ENCODE data around the gene TCF7L1. TPM values are rescaled to one million over a fixed set of nuclear protein-coding genes. Genes with fewer than 3 reads are reported as not detected.
"Not testable (repeated sequence)": the region's sequence is repeated elsewhere in the genome, so short reads cannot be mapped to it uniquely, and the experiment has no call there.

Gene TCF7L1
- total RNA-seq, 1 donor from 2014 or later: 30.8 TPM

- H3K4me3 ChIP-seq (ENCODE audit: insufficient read depth, low read depth, low read length): no peak overlapping the region
- Mint-ChIP-seq H3K36me3 (ENCODE audit: low read depth, unreplicated experiment) (peaks cover 6% of the 10 kb centered on the region), H3K27me3 (ENCODE audit: low read depth, unreplicated experiment) (no peaks in the 10 kb centered on the region), H3K27ac (ENCODE audit: unreplicated experiment) (no peak overlapping the region), H3K4me3 (ENCODE audit: unreplicated experiment) (no peak overlapping the region), H3K9me3 (ENCODE audit: unreplicated experiment) (no peaks in the 10 kb centered on the region), H3K4me1 (ENCODE audit: low read depth, unreplicated experiment) (peaks cover 28% of the 10 kb centered on the region)
- DNase-seq (ENCODE audit: low read depth) (no peak), FAIRE-seq (no peak)
- H3K4me2 ChIP-seq (ENCODE audit: low read length): peak overlapping the region; percentile 7
- H3K79me2 ChIP-seq (ENCODE audit: insufficient read depth, low read length): peaks cover 13% of the 10 kb centered on the region
- H3K4me1 ChIP-seq (ENCODE audit: insufficient read depth, low read length): peaks cover 14% of the 10 kb centered on the region
- H2AFZ ChIP-seq (ENCODE audit: low read depth, low read length): no peak overlapping the region
- H3K27me3 ChIP-seq (ENCODE audit: insufficient read depth, low read length): no peaks in the 10 kb centered on the region
- H3K9me3 ChIP-seq (ENCODE audit: insufficient read depth, low read depth, low read length): no peaks in the 10 kb centered on the region
- peaks cover 51% of the 10 kb centered on the region for H4K20me1 ChIP-seq (ENCODE audit: insufficient read depth, low read length)
- H3K9ac ChIP-seq (ENCODE audit: low read length): no peak overlapping the region
- H3K36me3 ChIP-seq (ENCODE audit: insufficient read depth, low read length): no peaks in the 10 kb centered on the region
- TF ChIP-seq CTCF (IDR thresholded peaks at IDR 0.05; ENCODE audit: insufficient read depth, low read depth, low read length) (no peak), EZH2 (IDR thresholded peaks at IDR 0.05; ENCODE audit: insufficient read depth, low read length) (no peak)
- no peak overlapping the region for H3K27ac ChIP-seq (ENCODE audit: low read depth, low read length)
These were observed 17.8 kb downstream of the TCF7L1 start for GRCh38 chr2:85151026-85151425.

DNA sequence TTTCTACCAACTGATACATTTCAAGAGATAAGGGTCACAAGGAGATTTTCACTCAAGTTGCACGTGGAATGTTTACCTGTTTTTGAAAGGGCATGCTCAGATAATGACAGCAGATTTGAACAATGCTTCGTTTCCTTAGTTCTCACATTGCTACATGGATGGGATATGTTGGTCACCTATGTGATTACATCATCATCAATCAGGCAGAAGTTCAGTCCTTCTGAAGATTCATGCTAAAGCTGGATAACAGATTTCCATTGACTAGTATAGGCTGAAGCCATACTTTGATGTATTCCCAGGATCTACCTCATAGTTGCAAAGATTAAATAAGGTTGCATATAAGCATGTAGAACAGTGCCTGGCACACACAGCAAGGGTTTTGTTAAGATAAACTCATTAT lies 19.7 kb downstream of the TCF7L1 start:
- H3K4me1 Mint-ChIP-seq (ENCODE audit: low read depth, unreplicated experiment): peaks cover 36% of the 10 kb centered on the region
- TF ChIP-seq EZH2 (IDR thresholded peaks at IDR 0.05; ENCODE audit: insufficient read depth, low read length) (no peak), CTCF (IDR thresholded peaks at IDR 0.05; ENCODE audit: insufficient read depth, low read depth, low read length) (no peak)
- Histone ChIP-seq H3K4me3 (ENCODE audit: insufficient read depth, low read depth, low read length) (no peak overlapping the region), H4K20me1 (ENCODE audit: insufficient read depth, low read length) (peaks cover 52% of the 10 kb centered on the region), H2AFZ (ENCODE audit: low read depth, low read length) (no peak overlapping the region), H3K27ac (ENCODE audit: low read depth, low read length) (no peak overlapping the region), H3K79me2 (ENCODE audit: insufficient read depth, low read length) (peaks cover 19% of the 10 kb centered on the region), H3K9ac (ENCODE audit: low read length) (no peak overlapping the region), H3K36me3 (ENCODE audit: insufficient read depth, low read length) (no peaks in the 10 kb centered on the region), H3K9me3 (ENCODE audit: insufficient read depth, low read depth, low read length) (no peaks in the 10 kb centered on the region), H3K4me2 (ENCODE audit: low read length) (no peak overlapping the region), H3K4me1 (ENCODE audit: insufficient read depth, low read length) (peaks cover 21% of the 10 kb centered on the region), H3K27me3 (ENCODE audit: insufficient read depth, low read length) (no peaks in the 10 kb centered on the region)
- no peaks in the 10 kb centered on the region for H3K9me3 Mint-ChIP-seq (ENCODE audit: unreplicated experiment)
- no peak overlapping the region for H3K4me3 Mint-ChIP-seq (ENCODE audit: unreplicated experiment)
- no peak for DNase-seq (ENCODE audit: low read depth)
- no peak overlapping the region for H3K27ac Mint-ChIP-seq (ENCODE audit: unreplicated experiment)
- peaks cover 9% of the 10 kb centered on the region for H3K36me3 Mint-ChIP-seq (ENCODE audit: low read depth, unreplicated experiment)
- no peak for FAIRE-seq
- H3K27me3 Mint-ChIP-seq (ENCODE audit: low read depth, unreplicated experiment): no peaks in the 10 kb centered on the region

DNA sequence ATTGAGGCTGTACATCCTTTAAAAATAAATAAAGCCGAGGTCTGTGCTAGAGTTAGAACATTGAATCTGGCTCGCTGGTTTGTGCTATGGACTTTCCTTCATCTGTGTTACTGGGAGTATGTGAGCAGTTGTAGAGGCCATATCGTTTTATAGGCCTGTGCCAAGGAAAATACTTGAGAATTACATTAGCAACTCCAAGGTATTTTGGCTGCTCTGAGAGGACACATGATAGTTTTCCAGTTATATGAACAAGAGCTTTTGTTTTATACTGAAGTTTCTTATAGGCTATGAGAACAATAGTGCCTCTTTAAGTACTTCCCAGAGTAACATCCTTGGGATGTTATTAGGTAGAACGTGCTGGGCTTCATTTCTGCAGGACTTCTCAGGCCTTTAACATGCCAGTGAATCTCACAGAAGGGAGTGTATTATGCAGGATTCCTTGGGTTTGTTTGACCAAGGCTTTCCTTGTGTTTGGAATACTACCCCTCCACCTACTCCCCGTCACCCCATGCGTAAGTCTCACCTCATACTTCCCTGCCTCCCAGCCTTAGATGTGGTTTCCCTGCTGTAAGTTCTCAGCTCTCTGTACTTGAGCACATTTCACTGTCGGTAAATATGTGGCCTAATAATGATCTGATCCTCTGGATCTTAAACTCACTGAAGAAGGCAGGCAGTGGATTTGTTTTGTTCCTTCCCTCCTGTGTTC lies 21.0 kb downstream of the TCF7L1 start:
- H3K79me2 ChIP-seq (ENCODE audit: insufficient read depth, low read length): peaks cover 22% of the 10 kb centered on the region
- no peak overlapping the region for H3K4me3 ChIP-seq (ENCODE audit: insufficient read depth, low read depth, low read length)
- no peaks in the 10 kb centered on the region for H3K9me3 ChIP-seq (ENCODE audit: insufficient read depth, low read depth, low read length)
- H2AFZ ChIP-seq (ENCODE audit: low read depth, low read length): no peak overlapping the region
- H3K36me3 ChIP-seq (ENCODE audit: insufficient read depth, low read length): no peaks in the 10 kb centered on the region
- DNase-seq (ENCODE audit: low read depth) (peak; percentile 83), FAIRE-seq (no peak)
- no peaks in the 10 kb centered on the region for H3K9me3 Mint-ChIP-seq (ENCODE audit: unreplicated experiment)
- TF ChIP-seq CTCF (IDR thresholded peaks at IDR 0.05; ENCODE audit: insufficient read depth, low read depth, low read length): no peak
- TF ChIP-seq EZH2 (IDR thresholded peaks at IDR 0.05; ENCODE audit: insufficient read depth, low read length): no peak
- peak overlapping the region; percentile 38 for H3K27ac ChIP-seq (ENCODE audit: low read depth, low read length)
- H3K36me3 Mint-ChIP-seq (ENCODE audit: low read depth, unreplicated experiment): peaks cover 9% of the 10 kb centered on the region
- H3K27me3 Mint-ChIP-seq (ENCODE audit: low read depth, unreplicated experiment): no peaks in the 10 kb centered on the region
- peaks cover 21% of the 10 kb centered on the region for H3K4me1 ChIP-seq (ENCODE audit: insufficient read depth, low read length)
- no peak overlapping the region for H3K9ac ChIP-seq (ENCODE audit: low read length)
- no peaks in the 10 kb centered on the region for H3K27me3 ChIP-seq (ENCODE audit: insufficient read depth, low read length)
- H3K4me2 ChIP-seq (ENCODE audit: low read length): peak overlapping the region; percentile 16
- H4K20me1 ChIP-seq (ENCODE audit: insufficient read depth, low read length): peaks cover 60% of the 10 kb centered on the region
- H3K4me1 Mint-ChIP-seq (ENCODE audit: low read depth, unreplicated experiment): peaks cover 36% of the 10 kb centered on the region
- H3K27ac Mint-ChIP-seq (ENCODE audit: unreplicated experiment): peak overlapping the region; percentile 1
- no peak overlapping the region for H3K4me3 Mint-ChIP-seq (ENCODE audit: unreplicated experiment)

DNA sequence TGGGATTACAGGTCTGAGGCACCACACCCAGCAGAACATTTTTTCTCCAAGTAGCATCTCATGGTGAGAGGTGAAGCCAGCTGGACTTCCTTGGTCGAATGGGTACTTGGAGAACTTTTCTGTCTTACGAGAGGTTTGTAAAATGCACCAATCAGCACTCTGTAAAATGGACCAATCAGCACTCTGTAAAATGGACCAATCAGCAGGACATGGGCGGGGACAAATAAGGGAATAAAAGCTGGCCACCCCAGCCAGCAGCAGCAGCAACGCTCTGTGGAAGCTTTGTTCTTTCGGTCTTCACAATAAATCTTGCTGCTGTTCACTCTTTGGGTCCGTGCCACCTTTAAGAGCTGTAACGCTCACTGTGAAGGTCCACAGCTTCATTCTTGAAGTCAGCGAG lies 21.9 kb downstream of the TCF7L1 start:
- H3K9ac ChIP-seq (ENCODE audit: low read length); H3K36me3 ChIP-seq (ENCODE audit: insufficient read depth, low read length); H3K4me2 ChIP-seq (ENCODE audit: low read length); H3K9me3 ChIP-seq (ENCODE audit: insufficient read depth, low read depth, low read length); H3K9me3 Mint-ChIP-seq (ENCODE audit: unreplicated experiment); H3K27ac ChIP-seq (ENCODE audit: low read depth, low read length); H3K4me3 Mint-ChIP-seq (ENCODE audit: unreplicated experiment); DNase-seq (ENCODE audit: low read depth); H3K4me3 ChIP-seq (ENCODE audit: insufficient read depth, low read depth, low read length); H2AFZ ChIP-seq (ENCODE audit: low read depth, low read length); FAIRE-seq; H3K27me3 Mint-ChIP-seq (ENCODE audit: low read depth, unreplicated experiment); H3K27me3 ChIP-seq (ENCODE audit: insufficient read depth, low read length): not testable (repeated sequence)
- H3K36me3 Mint-ChIP-seq (ENCODE audit: low read depth, unreplicated experiment): peaks cover 17% of the 10 kb centered on the region
- Histone ChIP-seq H3K79me2 (ENCODE audit: insufficient read depth, low read length) (peaks cover 22% of the 10 kb centered on the region), H4K20me1 (ENCODE audit: insufficient read depth, low read length) (peaks cover 69% of the 10 kb centered on the region), H3K4me1 (ENCODE audit: insufficient read depth, low read length) (peaks cover 21% of the 10 kb centered on the region)
- H3K27ac Mint-ChIP-seq (ENCODE audit: unreplicated experiment): peak overlapping the region; percentile 31
- H3K4me1 Mint-ChIP-seq (ENCODE audit: low read depth, unreplicated experiment): peaks cover 36% of the 10 kb centered on the region

Measured in astrocyte (in vitro differentiated cells and primary cell).